ENCODE data around the gene CELF5.

- TF ChIP-seq POLR2AphosphoS5 (IDR thresholded peaks at IDR 0.05) = no peak
- TF ChIP-seq, protein P1, sequence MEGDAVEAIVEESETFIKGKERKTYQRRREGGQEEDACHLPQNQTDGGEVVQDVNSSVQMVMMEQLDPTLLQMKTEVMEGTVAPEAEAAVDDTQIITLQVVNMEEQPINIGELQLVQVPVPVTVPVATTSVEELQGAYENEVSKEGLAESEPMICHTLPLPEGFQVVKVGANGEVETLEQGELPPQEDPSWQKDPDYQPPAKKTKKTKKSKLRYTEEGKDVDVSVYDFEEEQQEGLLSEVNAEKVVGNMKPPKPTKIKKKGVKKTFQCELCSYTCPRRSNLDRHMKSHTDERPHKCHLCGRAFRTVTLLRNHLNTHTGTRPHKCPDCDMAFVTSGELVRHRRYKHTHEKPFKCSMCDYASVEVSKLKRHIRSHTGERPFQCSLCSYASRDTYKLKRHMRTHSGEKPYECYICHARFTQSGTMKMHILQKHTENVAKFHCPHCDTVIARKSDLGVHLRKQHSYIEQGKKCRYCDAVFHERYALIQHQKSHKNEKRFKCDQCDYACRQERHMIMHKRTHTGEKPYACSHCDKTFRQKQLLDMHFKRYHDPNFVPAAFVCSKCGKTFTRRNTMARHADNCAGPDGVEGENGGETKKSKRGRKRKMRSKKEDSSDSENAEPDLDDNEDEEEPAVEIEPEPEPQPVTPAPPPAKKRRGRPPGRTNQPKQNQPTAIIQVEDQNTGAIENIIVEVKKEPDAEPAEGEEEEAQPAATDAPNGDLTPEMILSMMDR (IDR thresholded peaks at IDR 0.05) = no peak
These were observed 19.7 kb upstream of the CELF5 start for GRCh38 chr19:3204646-3205275.
